Endothelial cell of umbilical vein (primary cell): ENCODE measurements around the gene DNAL1.

Experiments used
- CTCF ChIP-seq, 2 donors: IDR thresholded peaks; 1 replicate in 1 of 2; 2 replicates in 1 of 2; pipeline ENCODE4 v1.5.1; 2011; ENCODE audit warnings: low read length in 2 of 2, mild to moderate bottlenecking in 2 of 2, moderate library complexity in 2 of 2, control low read depth in 1 of 2, inconsistent platforms in 1 of 2, low read depth in 1 of 2; ENCODE audit not compliant: insufficient read depth in 1 of 2; ENCODE audit errors: extremely low read depth in 1 of 2
- MAX ChIP-seq: IDR thresholded peaks from 2 replicates; pipeline ENCODE4 v1.6.1; 2011; ENCODE audit not compliant: insufficient read depth, insufficient read length
- POLR2A ChIP-seq: IDR thresholded peaks from 2 replicates; pipeline ENCODE4 v1.6.1; 2012; ENCODE audit warnings: low read depth, mild to moderate bottlenecking, control low read depth, low read length
- POLR2AphosphoS5 ChIP-seq: IDR thresholded peaks from 2 replicates; pipeline ENCODE4 v1.6.1; 2012; ENCODE audit warnings: low read depth, mild to moderate bottlenecking, control low read depth, low read length, moderate library complexity; ENCODE audit not compliant: insufficient read depth

GRCh38 chr14:73663548-73664212, 18.9 kb downstream of the DNAL1 start:
- TF ChIP-seq CTCF (IDR thresholded peaks at IDR 0.05; ENCODE audit: extremely low read depth in 1 of 2, insufficient read depth in 1 of 2, low read depth in 1 of 2, low read length in 2 of 2) (no peak), MAX (no peak), POLR2AphosphoS5 (no peak), POLR2A (no peak)
